HepG2 (cell line): ENCODE data around the gene CDSN. TPM values are rescaled to one million over a fixed set of nuclear protein-coding genes. Genes with fewer than 3 reads are reported as not detected.

Source experiments
- ATAC-seq: fragments of 200-7000 bp; cut with Tn5 transposase; 3 replicates; pipeline ENCODE4 v1.9.1; 2020; ENCODE audit warnings: mild to moderate bottlenecking, moderate library complexity
- BruUV-seq: library from RNA; stranded (reverse); fragments of 400-500 nt; replicated peaks from 2 replicates; lab custom pipeline; 2021; lab: Mats Ljungman, UMichigan
- CTCF ChIA-PET: fragments of 300-600 bp; formaldehyde crosslinking; extraction: SDS; loops from one replicate; lab custom pipeline; 2021; ENCODE audit warnings: low total read pairs, inconsistent platforms, low intra/inter-chr PET ratio; lab: Yijun Ruan, JAX
- POLR2A ChIA-PET: fragments of 350-600 bp; sonication (Branson Sonifier 250); formaldehyde crosslinking; loops from one replicate; lab custom pipeline; 2020; ENCODE audit warnings: antibody characterized with exemption, inconsistent platforms; lab: Yijun Ruan, JAX
- DNase-seq: peaks from one replicate; pipeline ENCODE4 v3.0.0-alpha.2; 2015; ENCODE audit warnings: low spot score
- FAIRE-seq: peaks from 3 replicates; lab custom pipeline; 2011; peaks lifted over from hg19 to GRCh38; lab: Jason Lieb, UNC
- H2AFZ ChIP-seq: one replicate; pipeline ENCODE4 v1.6.1; 2011; ENCODE audit warnings: low read length, inconsistent platforms
- H3K27ac ChIP-seq: fragments of 300-600 bp; 3 replicates; pipeline ENCODE4 v1.8.0; 2011; ENCODE audit warnings: mixed run types, mild to moderate bottlenecking, mixed read lengths, low read length, inconsistent platforms; ENCODE audit not compliant: insufficient read depth; ENCODE audit errors: extremely low read length
- H3K27me3 ChIP-seq, 2 experiments: fragments of 200-600 bp in 1 of 2; 2 replicates in 1 of 2; 3 replicates in 1 of 2; pipeline versions ENCODE4 v1.6.0 to v1.8.0; 2011; ENCODE audit warnings: low read length in 2 of 2, mild to moderate bottlenecking in 2 of 2, moderate library complexity in 2 of 2, inconsistent platforms in 1 of 2; ENCODE audit not compliant: insufficient read depth in 2 of 2, control insufficient read depth in 1 of 2
- H3K36me3 ChIP-seq, 2 experiments: fragments of 200-600 bp in 1 of 2; replicated peaks in 1 of 2; 2 replicates in 1 of 2; 3 replicates in 1 of 2; pipeline versions ENCODE4 v1.5.1 to v1.8.0; 2011; ENCODE audit warnings: low read length in 2 of 2, inconsistent platforms in 1 of 2; ENCODE audit not compliant: insufficient read depth in 2 of 2, control insufficient read depth in 1 of 2
- H3K4me1 ChIP-seq: 2 replicates; pipeline ENCODE4 v1.5.1; 2012; ENCODE audit warnings: low read length, inconsistent platforms; ENCODE audit not compliant: insufficient read depth
- H3K4me2 ChIP-seq: 2 replicates; pipeline ENCODE4 v1.6.0; 2011; ENCODE audit warnings: low read depth, low read length, inconsistent platforms
- H3K4me3 ChIP-seq, 3 experiments: fragments of 200-600 bp in 1 of 3; sonication (generic), shearing (Covaris generic) in 1 of 3; replicated peaks in 1 of 3; 2 replicates each; pipeline ENCODE4 v1.5.1; 2011 to 2016; ENCODE audit warnings: low read length in 3 of 3, inconsistent platforms in 2 of 3, low read depth in 2 of 3, mild to moderate bottlenecking in 2 of 3, control low read depth in 1 of 3, mixed read lengths in 1 of 3; ENCODE audit not compliant: insufficient read depth in 1 of 3
- H3K79me2 ChIP-seq: one replicate; pipeline ENCODE4 v1.6.1; 2011; ENCODE audit warnings: low read length, inconsistent platforms; ENCODE audit not compliant: insufficient read depth
- H3K9ac ChIP-seq: 2 replicates; pipeline ENCODE4 v1.6.0; 2011; ENCODE audit warnings: mild to moderate bottlenecking, low read depth, low read length, inconsistent platforms; ENCODE audit not compliant: insufficient read depth
- H3K9me3 ChIP-seq: 2 replicates; pipeline ENCODE4 v1.5.1; 2012; ENCODE audit warnings: mild to moderate bottlenecking, low read length
- H4K20me1 ChIP-seq: 2 replicates; pipeline ENCODE4 v1.6.0; 2011; ENCODE audit warnings: inconsistent platforms, mild to moderate bottlenecking, low read length, moderate library complexity; ENCODE audit not compliant: insufficient read depth
- ATM ChIP-seq: fragments of 450-650 bp; IDR thresholded peaks from 2 replicates; pipeline ENCODE4 v1.7.1; 2017; ENCODE audit warnings: mild to moderate bottlenecking, borderline replicate concordance
- CERS6 ChIP-seq: sonication (generic); formaldehyde crosslinking; IDR thresholded peaks from 2 replicates; pipeline ENCODE4 v1.5.0; 2020; ENCODE audit warnings: missing genetic modification reagents
- CHCHD3 ChIP-seq: sonication (generic); formaldehyde crosslinking; IDR thresholded peaks from 2 replicates; pipeline ENCODE4 v1.8.0; 2022; ENCODE audit warnings: mild to moderate bottlenecking, missing genetic modification reagents, moderate library complexity
- E2F2 ChIP-seq: sonication (generic); formaldehyde crosslinking; IDR thresholded peaks from 2 replicates; pipeline ENCODE4 v1.4.0; 2020; ENCODE audit warnings: missing genetic modification reagents, borderline replicate concordance
- EED ChIP-seq: sonication (generic); formaldehyde crosslinking; IDR thresholded peaks from 2 replicates; pipeline ENCODE4 v1.5.0; 2020; ENCODE audit warnings: mild to moderate bottlenecking, missing genetic modification reagents
- FLYWCH1 ChIP-seq: sonication (generic); formaldehyde crosslinking; IDR thresholded peaks from 2 replicates; pipeline ENCODE4 v1.8.1; 2023; ENCODE audit warnings: mild to moderate bottlenecking, missing genetic modification reagents
- GATAD2A ChIP-seq: IDR thresholded peaks from 2 replicates; pipeline ENCODE4 v1.6.1; 2016
- HBP1 ChIP-seq: IDR thresholded peaks from 2 replicates; pipeline ENCODE4 v1.6.1; 2016; ENCODE audit warnings: low read depth, control low read depth
- JUN ChIP-seq: sonication (generic); formaldehyde crosslinking; IDR thresholded peaks from 2 replicates; pipeline ENCODE4 v1.4.0; 2020; ENCODE audit warnings: mild to moderate bottlenecking, missing genetic modification reagents
- KLF16 ChIP-seq, 2 experiments: sonication (generic) in 1 of 2; formaldehyde crosslinking in 1 of 2; IDR thresholded peaks; 2 replicates each; pipeline versions ENCODE4 v1.6.1 to v1.8.0; 2016 to 2023; ENCODE audit warnings: missing genetic modification reagents in 2 of 2, missing compliant biosample characterization in 1 of 2
- MIXL1 ChIP-seq: IDR thresholded peaks from 2 replicates; pipeline ENCODE4 v1.6.1; 2016
- REPIN1 ChIP-seq: sonication (generic); formaldehyde crosslinking; IDR thresholded peaks from 2 replicates; pipeline ENCODE4 v1.8.0; 2022; ENCODE audit warnings: missing genetic modification reagents, low read depth, mild to moderate bottlenecking, borderline replicate concordance
- ZNF570 ChIP-seq: sonication (generic); formaldehyde crosslinking; IDR thresholded peaks from 2 replicates; pipeline ENCODE4 v1.4.0; 2020; ENCODE audit warnings: mild to moderate bottlenecking, missing genetic modification reagents, borderline replicate concordance
- WGBS: methylation state at CpG from one replicate; pipeline ENCODE4 v1.1.6; 2017; ENCODE audit warnings: low lambda C conversion rate; 5-methylcytosine and 5-hydroxymethylcytosine counted together
- in situ Hi-C: cut with HindIII; loops from 2 replicates; pipeline ENCODE4 v1.10.0; 2017; ENCODE audit warnings: low pct_unique_long_range_greater_than_20kb; ENCODE audit not compliant: extremely low pct_ligation_motif_present
- intact Hi-C: fragments of 100-400 bp; cut with micrococcal nuclease; formaldehyde crosslinking; loops from one replicate; pipeline ENCODE4 v1.10.0; 2022; ENCODE audit not compliant: unreplicated experiment
- polyA plus RNA-seq, 8 experiments: library from polyadenylated mRNA; depleted of rRNA in 3 of 8; stranded (reverse) in 7 of 8; unstranded in 1 of 8; fragments of >200 nt; fragmentation: Illumina TruSeq in 4 of 8; extraction: Trizol in 4 of 8; gene quantifications; 2 replicates each; pipeline versions ENCODE4 v1.2.1 to v1.2.3, GENCODE V29; 2011 to 2016; ENCODE audit warnings: low read depth in 4 of 8, missing spikeins in 1 of 8, mixed read lengths in 1 of 8; ENCODE audit not compliant: insufficient read depth in 1 of 8
- total RNA-seq, 5 experiments: library from RNA; depleted of rRNA; stranded (reverse); fragments of >200 nt; fragmentation: Illumina TruSeq; extraction: Trizol; gene quantifications; 2 replicates each; pipeline ENCODE4 v1.2.3, GENCODE V29; 2016; ENCODE audit warnings: low read depth in 1 of 5
- TF ChIP-seq, protein P1 (sequence below): sonication (generic); formaldehyde crosslinking; IDR thresholded peaks from 2 replicates; pipeline ENCODE4 v1.4.0; 2020; ENCODE audit warnings: missing genetic modification reagents, borderline replicate concordance

CDSN gene
- total and polyA plus RNA-seq, 2 of the 13 experiments (the other 11 are each of a cell fraction or from before 2014, with no cell fraction given): not detected

DNA sequence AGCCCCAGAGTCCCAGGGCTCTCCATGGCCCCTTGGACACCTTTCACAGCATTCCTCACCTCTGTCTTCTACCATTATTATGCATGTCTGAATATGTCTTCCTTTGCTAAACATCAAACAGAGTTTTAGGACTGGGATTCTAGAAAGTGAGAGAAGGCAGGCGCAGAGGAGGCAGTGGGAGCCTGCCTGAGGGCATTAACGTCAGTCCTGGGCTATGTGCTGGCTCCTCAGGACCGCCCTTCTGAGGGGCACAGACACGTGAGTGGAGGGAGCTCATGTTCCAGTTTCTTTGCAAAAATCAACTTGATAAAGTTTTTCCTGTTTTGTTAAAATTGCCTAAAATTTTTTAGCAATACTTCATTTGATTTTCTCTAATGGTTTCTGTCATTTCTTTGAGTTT, 45.8 kb downstream of the CDSN start:
- Histone ChIP-seq H3K27ac (no peak overlapping the region), H3K4me2 (no peak overlapping the region), H3K9ac (no peak overlapping the region), H3K4me3 (no peak overlapping the region), H3K79me2 (no peaks in the 10 kb centered on the region), H3K27me3 (peaks cover 0 to 11% of the 10 kb centered on the region in 2 experiments; a peak in 4 of 5 replicates), H4K20me1 (no peaks in the 10 kb centered on the region), H3K9me3 (no peaks in the 10 kb centered on the region), H2AFZ (no peak overlapping the region), H3K4me1 (peaks cover 6% of the 10 kb centered on the region; the same call in 1 of the 2 replicates), H3K36me3 (no peaks in the 10 kb centered on the region)
- whole genome bisulfite sequencing: 12% methylated on average over 4 of the region's 4 CpGs
- ChIA-PET POLR2A (no interaction called here), CTCF (no interaction called here)
- no peak for DNase-seq
- intact Hi-C loops (no loop called here), in situ Hi-C loops (no loop called here)
- ATAC-seq: no peak
- FAIRE-seq: no peak
- TF ChIP-seq E2F2 (CRISPR knock-in tag): no peak
- no peak for TF ChIP-seq KLF16 (CRISPR knock-in tag; IDR thresholded peaks at IDR 0.05)
- TF ChIP-seq REPIN1: no peak
- no peak for TF ChIP-seq CERS6
- no peak for TF ChIP-seq EED (CRISPR knock-in tag)
- no peak for TF ChIP-seq MIXL1 (CRISPR knock-in tag)
- TF ChIP-seq ATM: no peak
- TF ChIP-seq HBP1 (CRISPR knock-in tag): no peak
- TF ChIP-seq FLYWCH1 (CRISPR knock-in tag): no peak
- TF ChIP-seq JUN: no peak
- TF ChIP-seq GATAD2A (CRISPR knock-in tag): no peak
- no peak for TF ChIP-seq ZNF570 (CRISPR knock-in tag)
- no peak for TF ChIP-seq CHCHD3
- TF ChIP-seq, protein P1, sequence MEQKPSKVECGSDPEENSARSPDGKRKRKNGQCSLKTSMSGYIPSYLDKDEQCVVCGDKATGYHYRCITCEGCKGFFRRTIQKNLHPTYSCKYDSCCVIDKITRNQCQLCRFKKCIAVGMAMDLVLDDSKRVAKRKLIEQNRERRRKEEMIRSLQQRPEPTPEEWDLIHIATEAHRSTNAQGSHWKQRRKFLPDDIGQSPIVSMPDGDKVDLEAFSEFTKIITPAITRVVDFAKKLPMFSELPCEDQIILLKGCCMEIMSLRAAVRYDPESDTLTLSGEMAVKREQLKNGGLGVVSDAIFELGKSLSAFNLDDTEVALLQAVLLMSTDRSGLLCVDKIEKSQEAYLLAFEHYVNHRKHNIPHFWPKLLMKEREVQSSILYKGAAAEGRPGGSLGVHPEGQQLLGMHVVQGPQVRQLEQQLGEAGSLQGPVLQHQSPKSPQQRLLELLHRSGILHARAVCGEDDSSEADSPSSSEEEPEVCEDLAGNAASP (CRISPR knock-in tag): no peak
- BruUV-seq: no TSS peak
